ENCODE data around the gene TMUB1.
A peak's percentile ranks its signal among the peaks of the same experiment; 100 is the strongest.

The TMUB1 gene

DNA sequence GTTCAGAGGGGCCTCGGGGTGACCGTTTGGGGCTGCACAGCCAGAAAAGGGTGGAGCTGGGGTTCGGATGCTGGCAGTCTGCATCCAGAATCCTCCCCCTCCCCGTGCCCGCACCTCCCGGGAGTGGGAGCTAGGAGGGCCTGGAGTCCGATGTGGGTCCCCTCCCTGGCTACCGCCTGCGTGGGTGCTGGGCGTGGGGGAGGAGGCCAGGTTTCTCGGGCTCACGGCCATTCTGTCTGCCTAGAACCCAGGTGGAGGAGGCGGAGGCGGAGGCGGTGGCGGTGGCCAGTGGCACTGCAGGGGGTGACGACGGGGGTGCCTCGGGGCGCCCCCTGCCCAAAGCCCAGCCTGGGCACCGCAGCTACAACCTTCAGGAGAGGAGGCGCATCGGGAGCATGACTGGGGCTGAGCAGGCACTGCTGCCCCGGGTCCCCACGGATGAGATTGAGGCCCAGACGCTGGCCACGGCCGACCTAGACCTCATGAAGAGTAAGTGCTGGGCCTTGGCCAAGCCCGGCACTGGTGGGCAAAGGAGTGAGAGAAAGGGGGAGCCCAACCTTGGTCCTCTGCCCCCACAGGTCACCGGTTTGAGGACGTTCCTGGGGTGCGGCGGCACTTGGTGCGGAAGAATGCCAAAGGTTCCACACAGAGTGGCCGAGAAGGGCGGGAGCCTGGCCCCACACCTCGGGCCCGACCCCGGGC lies 16.9 kb downstream of the TMUB1 start:
- DNase-seq, result no peak

DNA sequence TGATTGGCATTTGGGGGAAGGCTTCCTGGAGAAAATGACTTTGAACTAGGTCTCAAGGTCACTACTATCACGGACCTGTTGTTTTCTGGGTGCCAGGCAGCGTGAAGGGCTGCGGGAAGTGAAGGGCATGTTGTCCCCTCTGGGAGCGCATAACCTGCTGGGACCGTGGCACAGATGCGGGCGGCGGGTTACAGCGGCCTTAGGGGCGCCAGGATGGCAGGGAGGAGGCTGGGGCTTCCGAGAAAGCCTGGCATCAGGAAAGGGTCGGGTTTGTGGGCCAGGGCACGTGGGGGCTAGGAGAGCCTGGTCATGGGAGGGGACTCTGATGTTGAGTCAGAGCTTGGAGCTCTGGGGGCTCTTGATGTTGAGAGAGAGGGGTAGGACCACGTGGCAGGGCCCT lies 17.8 kb downstream of the TMUB1 start:
- no peak for DNase-seq

GRCh38 chr7:151064993-151065392 lies 18.3 kb downstream of the TMUB1 start:
- DNase-seq, result no peak

DNA sequence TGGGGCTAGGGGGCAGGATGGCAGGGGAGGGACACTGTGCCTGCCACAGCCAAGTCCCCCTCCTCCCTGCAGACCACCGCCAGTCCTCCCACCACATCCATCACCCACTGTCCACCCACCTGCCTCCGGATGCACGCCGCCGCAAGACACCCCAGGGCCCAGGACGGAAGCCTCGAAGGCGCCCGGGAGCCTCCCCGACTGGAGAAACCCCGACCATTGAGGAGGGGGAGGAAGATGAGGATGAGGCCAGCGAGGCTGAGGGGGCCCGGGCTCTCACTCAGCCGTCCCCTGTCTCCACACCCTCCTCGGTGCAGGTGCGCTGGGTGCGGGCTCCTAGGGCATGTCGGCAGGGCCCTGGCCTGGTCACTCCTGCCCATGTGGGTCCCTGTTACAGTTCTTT lies 18.8 kb downstream of the TMUB1 start:
- no peak for DNase-seq

GRCh38 chr7:151063212-151063561 lies 20.1 kb downstream of the TMUB1 start:
- no peak for DNase-seq

DNA sequence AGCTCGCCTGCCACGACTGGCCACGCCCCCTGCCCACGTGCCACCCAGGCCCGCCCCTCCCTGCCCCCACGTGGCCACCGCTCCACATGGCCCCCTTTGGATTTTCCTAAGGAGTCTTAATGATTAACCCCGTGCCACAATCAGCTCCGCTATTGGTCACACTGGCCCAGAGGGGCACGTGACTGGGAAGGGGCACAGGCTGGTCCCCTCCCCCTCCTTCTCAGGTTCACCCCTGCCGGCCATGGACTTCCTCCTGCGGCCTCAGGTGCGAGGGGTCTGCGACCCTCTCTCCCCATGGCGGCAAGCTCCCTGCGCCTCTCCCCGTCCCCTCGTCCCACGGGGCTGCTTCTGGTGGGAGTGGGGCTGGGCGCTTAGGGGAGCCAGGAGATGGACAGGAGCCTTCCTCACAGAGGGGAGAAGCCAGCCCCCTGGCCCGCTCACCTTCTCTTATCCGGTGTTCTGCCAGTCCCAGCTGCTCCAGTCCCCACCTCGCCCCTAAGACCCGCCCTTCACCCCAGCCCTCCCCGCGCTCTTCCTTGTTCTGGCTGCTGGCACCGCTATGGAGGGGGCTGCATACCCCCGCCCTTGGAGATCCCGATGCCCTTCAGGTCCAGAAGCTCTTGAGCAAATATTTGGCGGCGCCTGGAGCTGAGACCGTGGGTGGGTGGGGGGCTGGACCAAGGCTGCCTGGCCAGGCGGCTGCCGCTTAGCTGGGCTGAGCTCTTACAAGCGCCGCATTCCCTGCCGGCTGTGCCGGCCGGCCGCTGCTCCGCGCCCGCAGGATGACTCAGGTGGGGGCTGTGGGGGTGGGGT lies 20.7 kb downstream of the TMUB1 start:
- peak in 1 of 3 experiments; percentile 66 for DNase-seq

DNA sequence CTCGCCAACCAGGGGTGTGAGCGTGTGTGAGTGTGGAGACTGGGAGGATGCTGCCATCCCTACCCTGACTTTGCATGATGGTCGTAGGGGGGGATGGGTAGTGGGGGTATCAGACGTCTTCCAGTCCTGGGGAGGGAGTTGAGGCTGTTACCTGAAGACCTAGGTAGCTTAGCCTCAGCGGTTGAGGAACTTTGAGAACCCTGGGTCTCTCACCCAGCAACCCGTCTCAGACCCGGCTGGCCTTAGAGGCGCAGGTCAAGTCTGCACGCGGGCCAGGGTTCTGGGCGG lies 21.2 kb downstream of the TMUB1 start:
- no peak for DNase-seq

GRCh38 chr7:151061213-151062110 lies 21.8 kb downstream of the TMUB1 start:
- DNase-seq, result peak in 1 of 3 experiments; percentile 80

GRCh38 chr7:151060416-151061212 lies 22.7 kb downstream of the TMUB1 start:
- peak in 2 of 3 experiments; percentile 28 to 44 for DNase-seq

GRCh38 chr7:151060113-151060415 lies 23.2 kb downstream of the TMUB1 start:
- DNase-seq, result no peak

DNA sequence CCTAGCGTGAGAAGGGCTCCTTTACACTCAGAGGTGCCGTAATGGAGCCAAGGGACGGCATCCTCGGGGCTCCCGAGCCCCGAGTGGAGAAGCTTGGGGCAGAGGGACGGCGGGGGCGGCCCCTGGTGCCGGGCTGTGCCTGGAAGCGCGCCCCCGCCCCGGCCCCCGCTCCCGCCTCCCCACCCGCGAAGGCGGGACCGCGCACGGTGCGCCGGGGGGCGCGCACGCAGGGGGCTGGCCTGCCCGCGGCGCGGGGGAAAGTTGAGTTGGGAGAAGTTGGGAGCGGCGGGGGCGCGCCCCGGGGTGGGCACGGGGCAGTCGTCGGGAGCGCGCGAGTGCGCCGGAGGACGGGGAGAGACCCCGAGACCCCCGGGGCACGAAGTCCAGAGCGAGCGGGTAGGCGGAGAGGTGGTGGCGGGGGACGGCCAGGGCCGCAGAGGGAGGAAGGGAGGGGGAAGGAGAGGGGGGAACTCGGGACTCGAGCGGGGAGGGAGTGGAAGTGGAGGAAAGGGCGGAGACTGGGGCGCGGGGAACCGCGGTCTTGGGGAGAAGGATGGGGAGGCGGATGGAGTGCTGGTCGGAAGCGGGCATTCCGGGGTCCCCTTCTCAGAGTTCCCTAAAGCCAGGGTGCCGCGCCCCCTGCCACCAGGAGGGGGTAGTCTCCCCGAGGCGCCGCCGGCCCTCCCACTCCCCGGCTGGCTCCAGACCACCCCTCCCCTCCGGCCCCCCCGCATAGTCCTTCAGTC lies 23.8 kb downstream of the TMUB1 start, which contains the start of gene SLC4A2:
Gene SLC4A2, plus strand, starts transcription at position 223 of the 746 bp plus-strand sequence. CDS start 2,399 bp downstream, outside the sequence.
- peak; percentile 83 to 90 (median 84) for DNase-seq

GRCh38 chr7:151058781-151059366 lies 24.4 kb downstream of the TMUB1 start:
- peak in 1 of 3 experiments; percentile 77 for DNase-seq

DNA sequence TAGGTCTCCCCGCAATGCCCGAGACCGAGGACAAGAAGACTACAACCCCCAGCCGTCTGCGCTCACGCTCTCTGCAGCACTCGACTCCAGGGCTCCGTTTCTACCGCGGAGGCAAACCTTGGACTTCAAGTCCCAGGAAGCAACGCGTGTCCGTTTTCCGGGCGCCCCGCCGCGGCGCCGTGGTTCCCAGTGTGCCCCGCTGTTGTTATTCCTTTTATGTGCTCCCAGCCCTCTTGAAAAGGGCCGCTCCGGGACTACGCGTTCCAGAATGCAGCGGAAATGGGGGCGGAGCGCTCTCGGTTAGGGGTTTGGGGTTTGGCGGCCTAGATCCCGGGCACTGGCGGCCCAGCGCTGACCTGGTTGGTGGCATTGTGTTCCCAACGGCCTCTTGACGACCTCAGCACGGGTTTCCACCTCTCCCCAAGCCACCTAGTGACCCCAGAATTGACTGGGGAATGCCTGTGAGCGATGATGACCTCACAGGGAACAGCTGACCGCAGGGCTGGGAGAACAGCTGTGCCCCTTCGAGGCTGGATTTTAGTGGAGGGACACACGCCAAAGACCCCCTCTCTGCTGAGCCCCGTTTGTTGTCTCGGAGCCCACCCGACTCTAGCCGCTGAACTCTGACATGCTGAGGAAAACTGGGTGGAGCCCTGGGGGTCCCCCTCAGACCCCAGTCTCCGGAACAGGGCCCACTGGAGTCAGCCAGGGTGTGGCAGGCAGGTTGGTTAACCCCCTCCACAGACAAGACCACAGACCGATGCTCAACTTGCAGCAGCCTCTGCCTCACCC lies 25.1 kb downstream of the TMUB1 start:
- peak; percentile 99 to 100 (median 99) for DNase-seq

DNA sequence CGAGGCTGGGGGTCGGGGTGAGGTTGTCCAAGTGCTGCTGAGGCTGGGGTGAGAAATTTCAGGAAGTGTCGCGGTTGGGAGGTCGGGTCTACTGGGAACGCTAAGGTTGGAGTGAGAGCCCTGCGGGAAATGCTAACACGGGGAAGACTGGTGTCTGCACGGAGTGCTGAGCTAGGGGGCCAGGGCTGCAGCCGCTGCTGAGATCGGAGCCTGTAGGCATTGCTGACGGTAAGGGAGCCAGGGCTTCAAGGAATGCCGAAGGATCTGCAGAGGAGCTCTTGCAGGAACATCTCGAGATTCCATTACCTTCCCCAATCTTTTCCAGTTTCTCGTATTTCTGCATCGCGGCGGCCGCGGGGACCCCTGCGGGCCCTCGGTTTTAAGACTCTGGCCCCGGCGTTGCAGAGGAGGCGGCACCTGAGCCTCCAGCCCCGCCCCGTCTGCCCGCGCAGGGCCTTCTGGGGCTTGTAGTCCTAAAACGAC lies 25.7 kb downstream of the TMUB1 start, which contains the start of gene CDK5:
Gene CDK5, minus strand, starts transcription at position 392 of the 483 bp plus-strand sequence. Its CDS starts 49 bp downstream, at position 343.
- DNase-seq, result no peak

DNA sequence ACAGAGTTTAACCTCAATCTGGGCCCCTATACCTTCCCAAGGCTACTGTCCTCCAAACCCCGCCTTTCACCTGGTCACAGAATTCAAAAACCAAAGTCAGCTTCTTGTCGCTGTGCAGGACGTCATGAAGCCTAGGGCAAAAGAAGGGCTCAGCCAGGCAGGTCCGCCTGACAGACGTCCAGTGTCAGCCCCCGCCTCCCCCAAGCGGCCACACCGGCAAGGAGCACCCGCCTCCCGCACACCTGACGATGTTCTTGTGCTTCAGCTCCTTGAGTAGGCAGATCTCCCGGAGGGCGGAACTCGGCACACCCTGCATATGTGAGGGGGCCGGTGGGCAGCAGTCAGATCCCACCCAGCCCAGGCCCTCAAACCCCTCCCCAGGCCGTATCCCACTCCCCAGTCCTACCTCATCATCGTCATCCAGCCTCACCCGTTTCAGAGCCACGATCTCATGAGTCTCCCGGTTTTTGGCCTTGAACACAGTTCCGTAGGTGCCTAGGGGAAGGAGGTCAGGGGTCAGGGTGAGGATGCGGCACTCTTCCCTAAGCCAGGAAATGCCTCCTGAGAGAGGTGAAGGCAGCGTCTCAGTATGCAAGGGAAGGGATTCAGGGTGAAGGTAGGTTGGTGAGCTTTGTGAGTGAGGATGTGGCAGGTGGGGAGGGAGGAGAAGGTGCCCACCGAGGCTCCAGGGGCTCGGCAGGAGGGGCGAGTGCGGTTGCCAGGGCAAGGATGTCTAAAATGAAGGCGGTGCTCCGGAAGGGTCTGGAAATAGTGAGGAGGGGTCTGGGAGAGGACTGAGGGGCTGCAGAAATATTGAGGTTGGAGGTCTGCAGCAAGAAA lies 26.4 kb downstream of the TMUB1 start:
- DNase-seq, result peak in 1 of 3 experiments; percentile 41

GRCh38 chr7:151056283-151056665 lies 27.0 kb downstream of the TMUB1 start:
- DNase-seq, result no peak

DNA sequence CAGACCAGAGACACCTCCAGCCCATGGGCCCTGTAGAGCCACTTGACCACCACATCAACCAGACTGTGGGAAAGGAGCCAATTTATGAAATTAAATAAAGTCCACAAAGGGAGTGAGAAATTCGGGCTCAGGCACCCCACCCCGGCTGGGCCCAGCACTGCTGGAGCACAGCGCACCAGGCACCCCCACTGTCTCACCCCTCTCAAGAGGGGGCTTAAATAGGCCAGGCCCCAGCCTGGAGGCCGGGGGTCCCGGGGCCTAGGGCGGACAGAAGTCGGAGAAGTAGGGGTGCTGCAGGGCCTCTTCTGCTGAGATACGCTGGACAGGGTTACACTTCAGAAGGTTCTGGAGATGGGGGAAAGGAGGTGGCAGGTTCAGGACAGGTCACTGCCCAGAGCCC lies 29.5 kb downstream of the TMUB1 start:
- no peak for DNase-seq

DNA sequence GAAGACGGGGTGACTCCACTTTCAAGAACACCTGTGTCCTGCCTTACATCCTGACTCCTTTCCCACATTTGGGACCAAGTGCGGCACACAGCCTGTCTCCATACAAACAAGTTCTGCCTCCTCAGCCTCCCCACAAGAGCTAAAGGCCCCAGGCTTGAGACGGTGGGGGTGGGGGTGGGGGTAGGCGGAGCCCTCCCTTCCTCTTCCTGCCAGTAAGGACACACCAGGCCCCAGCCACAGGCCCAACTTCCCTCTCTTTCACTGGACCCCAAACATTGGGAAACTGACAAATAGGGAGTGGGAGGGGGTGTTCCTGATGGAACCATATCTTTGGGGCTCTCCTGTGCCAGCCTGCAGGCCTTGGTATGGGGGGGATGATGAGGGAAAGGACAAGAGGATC lies 30.2 kb downstream of the TMUB1 start:
- DNase-seq, result no peak

DNA sequence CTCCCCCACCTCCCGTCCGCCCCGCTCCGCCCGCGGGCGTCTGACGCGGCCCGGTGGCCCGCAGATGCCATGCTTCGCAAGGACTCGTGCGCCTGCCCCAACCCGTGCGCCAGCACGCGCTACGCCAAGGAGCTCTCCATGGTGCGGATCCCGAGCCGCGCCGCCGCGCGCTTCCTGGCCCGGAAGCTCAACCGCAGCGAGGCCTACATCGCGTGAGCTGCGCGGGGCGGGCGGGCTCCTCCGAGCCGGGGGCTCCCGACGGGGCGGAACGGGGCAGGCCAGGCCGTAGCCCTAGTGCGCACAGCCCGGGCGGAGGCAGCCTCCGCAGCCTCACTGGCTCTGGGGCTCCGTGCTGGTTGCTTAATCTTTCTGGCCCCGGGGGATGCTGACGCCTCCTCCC lies 32.2 kb downstream of the TMUB1 start:
- no peak for DNase-seq

Measured in NCI-H1417 (cell line).